Liver (tissue), 2 donors: Measurements from ENCODE around the gene CYBA.

Experiments
- JUND ChIP-seq, 2 donors: IDR thresholded peaks; 2 replicates each; pipeline ENCODE4 v1.6.1; 2016; ENCODE audit warnings: antibody characterized with exemption in 2 of 2
- RAD21 ChIP-seq, 2 donors: IDR thresholded peaks; 2 replicates each; pipeline ENCODE4 v1.6.1; 2016; ENCODE audit warnings: antibody characterized with exemption in 2 of 2, mild to moderate bottlenecking in 2 of 2
- donor health status: healthy.

GRCh38 chr16:88631384-88631783, 19.5 kb downstream of the CYBA start:
- TF ChIP-seq RAD21 (IDR thresholded peaks at IDR 0.05): no peak
- TF ChIP-seq JUND (IDR thresholded peaks at IDR 0.05): no peak
